OCI-LY7 (cell line): ENCODE results near the gene CA10. TPM values are rescaled to one million over a fixed set of nuclear protein-coding genes. Genes with fewer than 3 reads are reported as not detected.

Source experiments
- BruUV-seq: library from RNA; stranded (reverse); fragments of 400-500 nt; replicated peaks from 2 replicates; lab custom pipeline; 2021; lab: Mats Ljungman, UMichigan
- CTCF ChIA-PET: fragments of 300-600 bp; sonication (Branson Sonifier 250); formaldehyde crosslinking; loops from one replicate; lab custom pipeline; 2022; ENCODE audit warnings: antibody characterized with exemption; ENCODE audit not compliant: unreplicated experiment; lab: Charles Lee
- POLR2A ChIA-PET: fragments of 300-600 bp; sonication (Branson Sonifier 250); formaldehyde crosslinking; loops from one replicate; lab custom pipeline; 2022; ENCODE audit warnings: antibody characterized with exemption; lab: Charles Lee
- DNase-seq: peaks from one replicate; pipeline ENCODE4 v3.0.0-alpha.2; 2015; ENCODE audit warnings: low spot score
- H2AFZ ChIP-seq: fragments of 200-600 bp; sonication (generic), shearing (Covaris generic); 2 replicates; pipeline ENCODE4 v1.6.1; 2014; ENCODE audit warnings: mild to moderate bottlenecking, antibody characterized with exemption, low read length, moderate library complexity
- H3K27ac ChIP-seq: fragments of 200-600 bp; sonication (generic); 2 replicates; pipeline ENCODE4 v1.5.1; 2014; ENCODE audit warnings: mixed run types, low read depth, mild to moderate bottlenecking, moderate library complexity, low read length, inconsistent platforms; ENCODE audit not compliant: poor library complexity, severe bottlenecking
- H3K36me3 ChIP-seq: fragments of 200-600 bp; sonication (generic); 2 replicates; pipeline ENCODE4 v1.6.1; 2014; ENCODE audit warnings: mild to moderate bottlenecking, antibody characterized with exemption, low read length, moderate library complexity, mixed read lengths; ENCODE audit not compliant: insufficient read depth
- H3K4me1 ChIP-seq: fragments of 200-600 bp; sonication (generic); 2 replicates; pipeline ENCODE4 v1.5.1; 2014; ENCODE audit warnings: mild to moderate bottlenecking, low read length; ENCODE audit not compliant: insufficient read depth, poor library complexity, severe bottlenecking
- H3K4me2 ChIP-seq: fragments of 200-600 bp; sonication (generic); 2 replicates; pipeline ENCODE4 v1.6.1; 2014; ENCODE audit warnings: mild to moderate bottlenecking, low read length
- H3K4me3 ChIP-seq: fragments of 200-600 bp; sonication (generic); 2 replicates; pipeline ENCODE4 v1.5.1; 2014; ENCODE audit warnings: mild to moderate bottlenecking, low read depth, low read length; ENCODE audit not compliant: poor library complexity, severe bottlenecking
- H3K79me2 ChIP-seq: fragments of 200-600 bp; sonication (generic); 2 replicates; pipeline ENCODE4 v1.6.1; 2016; ENCODE audit warnings: low read depth, mild to moderate bottlenecking, low read length, moderate library complexity, mixed read lengths; ENCODE audit not compliant: insufficient read depth
- H3K9me2 ChIP-seq: fragments of 200-600 bp; sonication (generic); 2 replicates; pipeline ENCODE4 v1.6.1; 2016; ENCODE audit warnings: mild to moderate bottlenecking, low read length, mixed read lengths; ENCODE audit not compliant: insufficient read depth
- H3K9me3 ChIP-seq: fragments of 200-600 bp; sonication (generic); 2 replicates; pipeline ENCODE4 v1.6.1; 2014; ENCODE audit warnings: mild to moderate bottlenecking, mixed run types, low read length, mixed read lengths
- H4K20me1 ChIP-seq: fragments of 200-600 bp; sonication (generic); 2 replicates; pipeline ENCODE4 v1.6.1; 2014; ENCODE audit warnings: mild to moderate bottlenecking, antibody characterized with exemption, low read length, moderate library complexity, mixed read lengths; ENCODE audit not compliant: insufficient read depth
- EZH2phosphoT487 ChIP-seq: fragments of 200-600 bp; sonication (generic); IDR thresholded peaks from 2 replicates; pipeline ENCODE4 v1.6.1; 2018; ENCODE audit warnings: low read depth, borderline replicate concordance, mild to moderate bottlenecking, mixed run types, antibody characterized with exemption, low read length, moderate library complexity, mixed read lengths
- intact Hi-C: fragments of 100-400 bp; cut with micrococcal nuclease; formaldehyde crosslinking; loops from one replicate; pipeline ENCODE4 v1.10.0; 2022; ENCODE audit not compliant: unreplicated experiment
- total RNA-seq, 2 experiments: library from RNA; depleted of rRNA in 1 of 2; stranded (reverse); fragments of >200 nt in 1 of 2; shearing (Covaris generic) in 1 of 2; gene quantifications; 2 replicates each; pipeline ENCODE4 v1.2.3, GENCODE V29; 2014 to 2022
- TF ChIP-seq, protein P1 (sequence below): fragments of 200-600 bp; sonication (generic); conservative IDR thresholded peaks from 2 replicates; pipeline ENCODE4 v1.5.1; 2014; ENCODE audit warnings: mild to moderate bottlenecking, antibody characterized with exemption, low read length, moderate library complexity, mixed read lengths

The CA10 gene
- total RNA-seq, 2 experiments from 2014 or later, result not detected

DNA sequence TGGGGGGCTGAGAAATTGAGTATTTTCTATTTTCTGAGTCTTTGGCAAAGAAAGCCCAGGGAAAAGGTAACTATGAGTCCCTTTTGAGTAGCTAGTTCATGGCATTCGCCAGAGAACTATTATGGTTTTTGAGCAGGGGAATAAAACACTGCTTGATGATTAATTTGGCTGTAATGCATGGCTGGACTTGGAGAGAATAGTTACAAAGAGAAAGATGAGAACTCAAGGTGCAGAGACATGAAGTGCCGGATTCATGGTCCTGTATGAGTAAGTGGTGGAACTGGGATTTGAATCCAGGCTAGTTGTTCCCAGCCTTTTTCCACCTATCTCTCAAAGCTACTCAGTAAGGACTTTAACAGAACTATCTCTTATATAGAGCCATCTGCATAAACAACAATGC is 266.6 kb downstream of the CA10 start:
- POLR2A ChIA-PET, result no interaction called here
- no TSS peak for BruUV-seq

GRCh38 chr17:51890710-51891109 is 267.8 kb downstream of the CA10 start:
- Histone ChIP-seq H3K4me3 (no peak overlapping the region), H3K4me2 (no peak overlapping the region), H4K20me1 (no peaks in the 10 kb centered on the region), H3K9me2 (no peaks in the 10 kb centered on the region), H2AFZ (no peak overlapping the region), H3K27ac (no peak overlapping the region), H3K4me1 (no peaks in the 10 kb centered on the region), H3K9me3 (no peaks in the 10 kb centered on the region), H3K79me2 (no peaks in the 10 kb centered on the region), H3K36me3 (no peaks in the 10 kb centered on the region)
- no peak for DNase-seq
- CTCF ChIA-PET, result no interaction called here
- POLR2A ChIA-PET, result no interaction called here
- no TSS peak for BruUV-seq
- intact Hi-C loops, result no loop called here
- TF ChIP-seq EZH2phosphoT487, result no peak
- TF ChIP-seq, protein P1, sequence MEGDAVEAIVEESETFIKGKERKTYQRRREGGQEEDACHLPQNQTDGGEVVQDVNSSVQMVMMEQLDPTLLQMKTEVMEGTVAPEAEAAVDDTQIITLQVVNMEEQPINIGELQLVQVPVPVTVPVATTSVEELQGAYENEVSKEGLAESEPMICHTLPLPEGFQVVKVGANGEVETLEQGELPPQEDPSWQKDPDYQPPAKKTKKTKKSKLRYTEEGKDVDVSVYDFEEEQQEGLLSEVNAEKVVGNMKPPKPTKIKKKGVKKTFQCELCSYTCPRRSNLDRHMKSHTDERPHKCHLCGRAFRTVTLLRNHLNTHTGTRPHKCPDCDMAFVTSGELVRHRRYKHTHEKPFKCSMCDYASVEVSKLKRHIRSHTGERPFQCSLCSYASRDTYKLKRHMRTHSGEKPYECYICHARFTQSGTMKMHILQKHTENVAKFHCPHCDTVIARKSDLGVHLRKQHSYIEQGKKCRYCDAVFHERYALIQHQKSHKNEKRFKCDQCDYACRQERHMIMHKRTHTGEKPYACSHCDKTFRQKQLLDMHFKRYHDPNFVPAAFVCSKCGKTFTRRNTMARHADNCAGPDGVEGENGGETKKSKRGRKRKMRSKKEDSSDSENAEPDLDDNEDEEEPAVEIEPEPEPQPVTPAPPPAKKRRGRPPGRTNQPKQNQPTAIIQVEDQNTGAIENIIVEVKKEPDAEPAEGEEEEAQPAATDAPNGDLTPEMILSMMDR, result no peak

More for the DNA sequence above, 266.6 kb downstream of the CA10 start:
- Histone ChIP-seq H3K9me2 (no peaks in the 10 kb centered on the region), H4K20me1 (no peaks in the 10 kb centered on the region), H3K79me2 (no peaks in the 10 kb centered on the region), H3K27ac (no peak overlapping the region), H3K4me3 (no peak overlapping the region), H3K4me1 (no peaks in the 10 kb centered on the region), H2AFZ (no peak overlapping the region), H3K9me3 (no peaks in the 10 kb centered on the region), H3K4me2 (no peak overlapping the region), H3K36me3 (no peaks in the 10 kb centered on the region)
- DNase-seq, result no peak
- TF ChIP-seq EZH2phosphoT487, result no peak
- TF ChIP-seq, protein P1, result no peak
- intact Hi-C loops, result no loop called here
- CTCF ChIA-PET, result no interaction called here

GRCh38 chr17:51888816-51889215 is 269.7 kb downstream of the CA10 start:
- Histone ChIP-seq H2AFZ (no peak overlapping the region), H3K4me1 (no peaks in the 10 kb centered on the region), H3K4me3 (no peak overlapping the region), H3K9me3 (no peaks in the 10 kb centered on the region), H3K79me2 (no peaks in the 10 kb centered on the region), H3K27ac (no peak overlapping the region), H3K9me2 (no peaks in the 10 kb centered on the region), H4K20me1 (no peaks in the 10 kb centered on the region), H3K4me2 (no peak overlapping the region), H3K36me3 (no peaks in the 10 kb centered on the region)
- DNase-seq, result no peak
- intact Hi-C loops, result no loop called here
- TF ChIP-seq, protein P1, result no peak
- BruUV-seq, result no TSS peak
- CTCF ChIA-PET, result no interaction called here
- POLR2A ChIA-PET, result interaction anchor here (0.9 kb wide), 1 partner anchor 19 kb away, joined by 3 read pairs; no protein-coding TSS in a partner anchor
